Measurements from ENCODE around the gene TYSND1. TPM values are rescaled to one million over a fixed set of nuclear protein-coding genes. Genes with fewer than 3 reads are reported as not detected.

TYSND1 gene
- total RNA-seq, 1 experiment from 2014 or later, result 13.6 TPM

DNA sequence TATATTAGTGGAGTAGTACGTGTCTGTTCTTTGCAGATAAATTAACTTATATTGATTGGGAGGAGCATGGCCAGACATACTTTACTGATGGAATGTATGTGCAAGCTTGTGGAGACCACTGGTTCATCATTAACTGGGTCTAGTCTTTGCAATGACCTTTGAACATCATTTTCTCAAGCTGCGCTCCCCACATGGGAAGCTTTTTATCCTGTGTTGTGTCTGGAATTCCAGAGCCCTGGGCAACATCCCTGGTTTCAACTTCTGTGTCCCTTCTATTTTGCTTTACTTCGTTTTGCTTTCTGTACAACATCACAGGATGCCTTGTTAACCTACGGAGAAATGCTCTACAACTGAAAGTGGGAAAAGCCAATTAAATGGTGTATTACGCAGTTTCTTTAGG is 55.5 kb downstream of the TYSND1 start:
- no peaks in the 10 kb centered on the region for H3K9me3 ChIP-seq (ENCODE audit: control insufficient read depth in 1 of 2, insufficient read depth in 1 of 2, low read depth in 1 of 2, low read length in 2 of 2)
- no peak overlapping the region for H3K27ac ChIP-seq (ENCODE audit: low read depth, low read length)
- H3K9ac ChIP-seq (ENCODE audit: low read length), result no peak overlapping the region
- H3K36me3 ChIP-seq (ENCODE audit: control insufficient read depth in 1 of 2, insufficient read depth in 2 of 2, low read length in 2 of 2), result peaks cover 7 to 18% of the 10 kb centered on the region in 2 experiments; a peak in 3 of 4 replicates
- DNase-seq (ENCODE audit: low read depth, low spot score) (no peak), ATAC-seq (no peak)
- no TSS peak for BruUV-seq (replicated peaks)
- no peak overlapping the region for H2AFZ ChIP-seq (ENCODE audit: low read depth, low read length, poor library complexity, severe bottlenecking)
- ChIA-PET CTCF (no interaction called here), RAD21 (ENCODE audit: low non-redundant PET in 1 of 2, low total read pairs in 2 of 2, uncharacterized antibody in 2 of 2, unreplicated experiment in 2 of 2) (no interaction called here), POLR2A (no interaction called here)
- intact Hi-C loops (cut with micrococcal nuclease), result no loop called here
- TF ChIP-seq, protein P1, sequence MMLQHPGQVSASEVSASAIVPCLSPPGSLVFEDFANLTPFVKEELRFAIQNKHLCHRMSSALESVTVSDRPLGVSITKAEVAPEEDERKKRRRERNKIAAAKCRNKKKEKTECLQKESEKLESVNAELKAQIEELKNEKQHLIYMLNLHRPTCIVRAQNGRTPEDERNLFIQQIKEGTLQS (IDR thresholded peaks at IDR 0.05), result no peak
- TF ChIP-seq YY1 (IDR thresholded peaks at IDR 0.05; ENCODE audit: extremely low read depth, insufficient replicate concordance, low read depth, low read length) (no peak), SP1 (IDR thresholded peaks at IDR 0.05; ENCODE audit: low read depth) (no peak), EZH2 (IDR thresholded peaks at IDR 0.05) (no peak), ELF1 (IDR thresholded peaks at IDR 0.05; ENCODE audit: borderline replicate concordance, low read depth) (no peak), EGR1 (IDR thresholded peaks at IDR 0.05; ENCODE audit: low read depth) (no peak), TCF7L2 (IDR thresholded peaks at IDR 0.05; ENCODE audit: borderline replicate concordance, extremely low read depth, insufficient read depth, insufficient read length) (no peak), SRF (IDR thresholded peaks at IDR 0.05; ENCODE audit: low read depth) (no peak)
- TF ChIP-seq, protein P2, sequence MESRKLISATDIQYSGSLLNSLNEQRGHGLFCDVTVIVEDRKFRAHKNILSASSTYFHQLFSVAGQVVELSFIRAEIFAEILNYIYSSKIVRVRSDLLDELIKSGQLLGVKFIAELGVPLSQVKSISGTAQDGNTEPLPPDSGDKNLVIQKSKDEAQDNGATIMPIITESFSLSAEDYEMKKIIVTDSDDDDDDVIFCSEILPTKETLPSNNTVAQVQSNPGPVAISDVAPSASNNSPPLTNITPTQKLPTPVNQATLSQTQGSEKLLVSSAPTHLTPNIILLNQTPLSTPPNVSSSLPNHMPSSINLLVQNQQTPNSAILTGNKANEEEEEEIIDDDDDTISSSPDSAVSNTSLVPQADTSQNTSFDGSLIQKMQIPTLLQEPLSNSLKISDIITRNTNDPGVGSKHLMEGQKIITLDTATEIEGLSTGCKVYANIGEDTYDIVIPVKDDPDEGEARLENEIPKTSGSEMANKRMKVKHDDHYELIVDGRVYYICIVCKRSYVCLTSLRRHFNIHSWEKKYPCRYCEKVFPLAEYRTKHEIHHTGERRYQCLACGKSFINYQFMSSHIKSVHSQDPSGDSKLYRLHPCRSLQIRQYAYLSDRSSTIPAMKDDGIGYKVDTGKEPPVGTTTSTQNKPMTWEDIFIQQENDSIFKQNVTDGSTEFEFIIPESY (IDR thresholded peaks at IDR 0.05; ENCODE audit: extremely low read depth, insufficient replicate concordance, low read length), result no peak
- TF ChIP-seq, protein P3, sequence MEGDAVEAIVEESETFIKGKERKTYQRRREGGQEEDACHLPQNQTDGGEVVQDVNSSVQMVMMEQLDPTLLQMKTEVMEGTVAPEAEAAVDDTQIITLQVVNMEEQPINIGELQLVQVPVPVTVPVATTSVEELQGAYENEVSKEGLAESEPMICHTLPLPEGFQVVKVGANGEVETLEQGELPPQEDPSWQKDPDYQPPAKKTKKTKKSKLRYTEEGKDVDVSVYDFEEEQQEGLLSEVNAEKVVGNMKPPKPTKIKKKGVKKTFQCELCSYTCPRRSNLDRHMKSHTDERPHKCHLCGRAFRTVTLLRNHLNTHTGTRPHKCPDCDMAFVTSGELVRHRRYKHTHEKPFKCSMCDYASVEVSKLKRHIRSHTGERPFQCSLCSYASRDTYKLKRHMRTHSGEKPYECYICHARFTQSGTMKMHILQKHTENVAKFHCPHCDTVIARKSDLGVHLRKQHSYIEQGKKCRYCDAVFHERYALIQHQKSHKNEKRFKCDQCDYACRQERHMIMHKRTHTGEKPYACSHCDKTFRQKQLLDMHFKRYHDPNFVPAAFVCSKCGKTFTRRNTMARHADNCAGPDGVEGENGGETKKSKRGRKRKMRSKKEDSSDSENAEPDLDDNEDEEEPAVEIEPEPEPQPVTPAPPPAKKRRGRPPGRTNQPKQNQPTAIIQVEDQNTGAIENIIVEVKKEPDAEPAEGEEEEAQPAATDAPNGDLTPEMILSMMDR (IDR thresholded peaks at IDR 0.05 in 2 of 3, conservative IDR thresholded peaks at IDR 0.05 in 1 of 3; ENCODE audit: borderline replicate concordance in 1 of 3, insufficient read depth in 1 of 3, low read depth in 2 of 3, low read length in 2 of 3), result no peak
- no peak overlapping the region for H3K4me3 ChIP-seq (replicated peaks in 1 of 2; ENCODE audit: low read depth in 1 of 2, low read length in 2 of 2)
- H3K79me2 ChIP-seq (ENCODE audit: insufficient read depth, low read length), result no peaks in the 10 kb centered on the region
- no peak overlapping the region for H3K4me2 ChIP-seq (ENCODE audit: low read length)
- no peaks in the 10 kb centered on the region for H3K4me1 ChIP-seq (ENCODE audit: control insufficient read depth in 1 of 2, insufficient read depth in 2 of 2, low read length in 2 of 2)
- no peaks in the 10 kb centered on the region for H3K9me2 ChIP-seq (ENCODE audit: insufficient read depth)
- no peaks in the 10 kb centered on the region for H4K20me1 ChIP-seq (ENCODE audit: insufficient read depth)
- no peaks in the 10 kb centered on the region for H3K27me3 ChIP-seq (ENCODE audit: insufficient read depth, low read length)

Measured in HCT116 (cell line).